NOMO-1 treated with dmso at 0.1 percent for 144 hours (cell line): Measurements from ENCODE around the gene YAP1.
"Not testable (repeated sequence)": the region's sequence is repeated elsewhere in the genome, so short reads cannot be mapped to it uniquely, and the experiment has no call there.

Experiments
- DNase-seq: peaks from one replicate; lab custom pipeline; 2025; ENCODE audit not compliant: unreplicated experiment; lab: John Stamatoyannopoulos, UW

Gene YAP1

GRCh38 chr11:102196351-102196750 lies 86.1 kb downstream of the YAP1 start:
- no peak for DNase-seq

GRCh38 chr11:102196816-102197215 lies 86.6 kb downstream of the YAP1 start:
- DNase-seq, result no peak

GRCh38 chr11:102197670-102198139 lies 87.5 kb downstream of the YAP1 start:
- no peak for DNase-seq

- DNase-seq, result no peak
These were observed 89.4 kb downstream of the YAP1 start for GRCh38 chr11:102199673-102200072.

- DNase-seq, result not testable (repeated sequence)
These were observed 90.1 kb downstream of the YAP1 start for GRCh38 chr11:102200325-102200724.

- DNase-seq, result no peak
These were observed 91.5 kb downstream of the YAP1 start for GRCh38 chr11:102201776-102202175.

- no peak for DNase-seq
These were observed 92.7 kb downstream of the YAP1 start for GRCh38 chr11:102202972-102203371.

- no peak for DNase-seq
These were observed 93.9 kb downstream of the YAP1 start for GRCh38 chr11:102204174-102204573.

- DNase-seq, result no peak
These were observed 95.6 kb downstream of the YAP1 start for GRCh38 chr11:102205805-102206204.

GRCh38 chr11:102208835-102209234 lies 98.6 kb downstream of the YAP1 start:
- DNase-seq, result no peak

GRCh38 chr11:102214623-102215022 lies 104.4 kb downstream of the YAP1 start:
- DNase-seq, result no peak

- DNase-seq, result no peak
These were observed 106.3 kb downstream of the YAP1 start for GRCh38 chr11:102216433-102217075.

- DNase-seq, result no peak
These were observed 110.7 kb downstream of the YAP1 start for GRCh38 chr11:102220728-102221467.

GRCh38 chr11:102223859-102224258 lies 113.6 kb downstream of the YAP1 start:
- no peak for DNase-seq

GRCh38 chr11:102225689-102226568 lies 115.7 kb downstream of the YAP1 start:
- DNase-seq, result no peak

GRCh38 chr11:102226702-102227490 lies 116.6 kb downstream of the YAP1 start:
- DNase-seq, result no peak

- DNase-seq, result no peak
These were observed 119.4 kb downstream of the YAP1 start for GRCh38 chr11:102229510-102230123.

- no peak for DNase-seq
These were observed 119.9 kb downstream of the YAP1 start for GRCh38 chr11:102230186-102230585.

- no peak for DNase-seq
These were observed 120.7 kb downstream of the YAP1 start for GRCh38 chr11:102230911-102231310.

GRCh38 chr11:102234779-102235439 lies 124.7 kb downstream of the YAP1 start:
- no peak for DNase-seq
